Activated CD8-positive, alpha-beta T cell treated with anti-CD3 and anti-CD28 coated beads for 36 hours (primary cell): ENCODE results near the gene DNAAF1. TPM values are rescaled to one million over a fixed set of nuclear protein-coding genes. Genes with fewer than 3 reads are reported as not detected.
"Not testable (repeated sequence)": the region's sequence is repeated elsewhere in the genome, so short reads cannot be mapped to it uniquely, and the experiment has no call there.

Source experiments
- ATAC-seq: fragments of 200-7000 bp; cut with Tn5 transposase; one replicate; pipeline ENCODE4 v1.10.0; 2021; ENCODE audit warnings: mild to moderate bottlenecking, moderate library complexity
- CTCF ChIA-PET: fragments of 350-600 bp; sonication (Branson Sonifier 250); formaldehyde crosslinking; loops from one replicate; lab custom pipeline; 2021; ENCODE audit warnings: antibody characterized with exemption; lab: Charles Lee
- POLR2A ChIA-PET: fragments of 350-600 bp; sonication (Branson Sonifier 250); formaldehyde crosslinking; loops from one replicate; lab custom pipeline; 2021; ENCODE audit warnings: antibody characterized with exemption; lab: Charles Lee
- DNase-seq: peaks from one replicate; pipeline ENCODE4 v3.0.0-alpha.2; 2020
- H3K27ac Mint-ChIP-seq: one replicate; pipeline ENCODE4 v1.8.0; 2021; ENCODE audit warnings: mild to moderate bottlenecking, mixed read lengths
- H3K27me3 Mint-ChIP-seq: one replicate; pipeline ENCODE4 v1.8.0; 2021; ENCODE audit warnings: mixed read lengths
- H3K36me3 Mint-ChIP-seq: one replicate; pipeline ENCODE4 v1.8.0; 2021; ENCODE audit warnings: low read depth, mixed read lengths
- H3K4me1 Mint-ChIP-seq: one replicate; pipeline ENCODE4 v1.8.0; 2021; ENCODE audit warnings: low read depth, mixed read lengths
- H3K4me3 Mint-ChIP-seq: one replicate; pipeline ENCODE4 v1.8.0; 2021; ENCODE audit warnings: mild to moderate bottlenecking, moderate library complexity, mixed read lengths
- H3K9me3 Mint-ChIP-seq: one replicate; pipeline ENCODE4 v1.8.0; 2021; ENCODE audit warnings: mixed read lengths
- CTCF ChIP-seq: fragments of 200-600 bp; IDR thresholded peaks from one replicate; pipeline ENCODE4 v1.8.0; 2022; ENCODE audit warnings: antibody characterized with exemption, mild to moderate bottlenecking
- intact Hi-C: fragments of 100-400 bp; cut with micrococcal nuclease; formaldehyde crosslinking; loops from one replicate; pipeline ENCODE4 v1.10.0; 2022
- total RNA-seq, 2 experiments: library from RNA; stranded (reverse); gene quantifications; one replicate each; pipeline ENCODE4 v1.2.3, GENCODE V29; 2021

Gene DNAAF1
- total RNA-seq, 2 experiments from 2014 or later: not detected

DNA sequence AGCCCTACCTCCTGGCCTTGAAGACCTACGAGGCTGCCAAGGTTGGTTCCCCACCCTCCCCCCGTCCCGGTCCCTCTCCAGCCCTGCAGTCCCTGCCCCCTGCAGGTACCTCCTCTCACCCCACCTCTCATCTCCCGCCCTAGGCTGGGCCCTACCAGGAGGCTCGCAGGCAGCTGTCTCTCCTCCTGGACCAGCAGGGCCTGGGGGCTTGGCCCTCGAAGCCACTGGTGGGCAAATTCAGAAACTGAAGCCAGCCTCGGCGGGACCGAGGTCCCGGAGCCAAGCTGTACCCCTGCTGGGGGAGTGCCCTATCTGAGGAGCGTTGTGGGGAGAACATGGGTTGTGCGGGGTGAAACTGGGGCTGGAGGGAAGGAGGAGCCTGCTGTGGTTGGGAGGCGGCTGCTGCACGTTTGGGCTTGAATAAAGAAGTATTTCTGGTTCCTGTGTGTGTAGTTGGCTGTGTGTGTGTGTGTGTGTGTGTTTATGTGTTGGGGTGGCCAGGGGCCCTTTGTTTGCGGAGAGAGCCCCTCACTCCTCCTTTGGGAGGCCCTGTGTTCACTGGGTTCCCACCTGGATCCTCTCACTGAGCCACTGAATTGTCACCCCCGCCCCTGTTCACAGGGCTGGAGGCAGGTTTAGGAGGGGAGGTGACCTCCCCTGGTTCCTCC lies 51.8 kb downstream of the DNAAF1 start:
- POLR2A ChIA-PET: no interaction called here
- CTCF ChIA-PET: no interaction called here
- H3K36me3 Mint-ChIP-seq: no peaks in the 10 kb centered on the region

DNA sequence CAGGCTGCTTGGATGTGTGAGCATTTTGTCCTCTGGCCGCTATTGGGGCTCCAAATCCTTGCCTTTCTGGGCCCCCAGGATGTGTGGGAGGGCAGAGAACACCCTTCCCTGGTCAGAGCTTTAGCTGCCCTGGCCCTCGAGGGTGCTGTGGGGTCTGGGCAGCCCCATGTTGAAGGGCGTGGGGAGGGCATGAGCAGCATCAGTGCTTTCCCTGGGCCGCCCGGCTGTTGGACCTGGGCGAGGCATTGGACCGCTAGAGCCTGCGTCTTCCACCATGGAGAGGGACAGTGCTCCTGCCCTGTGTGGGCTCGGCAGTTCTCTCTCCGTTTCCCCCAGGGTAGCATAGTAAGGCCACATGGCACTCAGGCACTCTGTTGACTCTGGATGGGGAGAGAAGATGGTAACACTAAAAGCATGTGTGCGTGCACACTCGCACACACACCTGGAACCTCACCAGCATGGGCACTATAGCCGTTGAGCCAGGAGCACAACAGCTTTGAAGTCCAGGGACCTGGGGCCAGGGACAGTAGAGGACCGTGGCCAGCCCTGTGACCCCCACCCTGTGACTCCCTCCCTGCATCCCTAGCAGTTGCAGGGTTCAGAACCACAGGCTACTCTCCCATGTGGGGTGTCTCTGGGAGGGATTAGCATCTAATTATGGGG lies 52.5 kb downstream of the DNAAF1 start:
- TF ChIP-seq CTCF: no peak

More for the DNA sequence above, 51.8 kb downstream of the DNAAF1 start:
- ATAC-seq: no peak
- Mint-ChIP-seq H3K9me3 (no peaks in the 10 kb centered on the region), H3K4me3 (no peak overlapping the region), H3K27me3 (no peaks in the 10 kb centered on the region), H3K4me1 (peaks cover 16% of the 10 kb centered on the region), H3K27ac (no peak overlapping the region)
- no peak for DNase-seq
- intact Hi-C loops: no loop called here
- no peak for TF ChIP-seq CTCF

DNA sequence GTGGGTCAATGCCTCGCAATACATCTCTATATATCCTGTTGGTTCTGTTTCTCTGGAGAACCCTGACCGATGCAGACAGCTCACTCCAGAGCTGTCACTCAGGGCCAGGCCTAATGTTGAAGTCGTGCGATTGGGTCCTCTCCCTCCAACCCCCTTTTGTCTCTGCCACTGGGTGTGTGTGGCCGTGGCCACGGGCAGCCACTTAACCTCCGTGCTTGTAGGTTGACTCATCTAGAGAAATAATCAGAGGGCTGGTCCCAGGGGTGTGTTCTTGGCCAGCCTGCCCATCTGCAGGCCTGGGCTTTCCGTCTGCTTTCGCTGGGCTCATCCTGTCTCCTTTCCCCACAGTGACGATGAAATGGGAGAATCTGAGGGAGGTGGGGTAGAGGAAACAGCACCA lies 53.3 kb downstream of the DNAAF1 start:
- ChIA-PET CTCF (no interaction called here), POLR2A (no interaction called here)
- no peak overlapping the region for H3K27ac Mint-ChIP-seq
- H3K36me3 Mint-ChIP-seq: no peaks in the 10 kb centered on the region
- ATAC-seq (no peak), DNase-seq (no peak)
- H3K27me3 Mint-ChIP-seq: no peaks in the 10 kb centered on the region
- intact Hi-C loops: no loop called here
- no peak overlapping the region for H3K4me3 Mint-ChIP-seq
- no peak for TF ChIP-seq CTCF
- peaks cover 12% of the 10 kb centered on the region for H3K4me1 Mint-ChIP-seq
- H3K9me3 Mint-ChIP-seq: no peaks in the 10 kb centered on the region

More for the DNA sequence above, 52.5 kb downstream of the DNAAF1 start:
- H3K4me3 Mint-ChIP-seq: no peak overlapping the region
- no peaks in the 10 kb centered on the region for H3K36me3 Mint-ChIP-seq
- no peaks in the 10 kb centered on the region for H3K9me3 Mint-ChIP-seq
- intact Hi-C loops: no loop called here
- ATAC-seq (no peak), DNase-seq (no peak)
- ChIA-PET CTCF (no interaction called here), POLR2A (no interaction called here)
- H3K4me1 Mint-ChIP-seq: peaks cover 16% of the 10 kb centered on the region
- H3K27me3 Mint-ChIP-seq: no peaks in the 10 kb centered on the region
- no peak overlapping the region for H3K27ac Mint-ChIP-seq

DNA sequence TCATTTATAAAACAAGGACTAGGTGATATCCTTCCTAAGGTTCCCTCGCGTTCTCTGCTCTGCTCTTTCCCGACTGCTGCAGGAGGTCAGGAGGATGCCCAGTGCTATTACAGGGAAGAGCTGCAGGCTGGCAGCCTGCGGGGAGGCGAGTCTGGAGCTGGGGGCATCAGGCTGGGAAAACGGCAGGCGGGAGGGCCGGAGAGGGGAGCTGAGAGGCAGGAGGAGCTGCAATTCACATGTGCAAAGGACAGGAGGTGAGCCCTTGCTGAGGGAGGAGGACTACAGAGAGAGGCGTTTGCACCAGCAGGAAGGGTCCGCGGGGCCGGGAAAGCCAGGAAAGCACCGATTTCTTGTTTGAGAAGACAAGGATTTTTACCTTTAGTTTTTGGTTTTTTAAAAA lies 54.0 kb downstream of the DNAAF1 start:
- no peak for DNase-seq
- Mint-ChIP-seq H3K9me3 (no peaks in the 10 kb centered on the region), H3K4me1 (peaks cover 5% of the 10 kb centered on the region), H3K27me3 (no peaks in the 10 kb centered on the region), H3K36me3 (no peaks in the 10 kb centered on the region), H3K27ac (no peak overlapping the region), H3K4me3 (no peak overlapping the region)
- ChIA-PET POLR2A (no interaction called here), CTCF (no interaction called here)
- no peak for ATAC-seq
- TF ChIP-seq CTCF: no peak
- intact Hi-C loops: no loop called here

- Mint-ChIP-seq H3K27me3 (no peaks in the 10 kb centered on the region), H3K4me3 (no peak overlapping the region), H3K4me1 (no peaks in the 10 kb centered on the region), H3K36me3 (no peaks in the 10 kb centered on the region), H3K9me3 (no peaks in the 10 kb centered on the region), H3K27ac (no peak overlapping the region)
- intact Hi-C loops: no loop called here
- POLR2A ChIA-PET: no interaction called here
- no peak for ATAC-seq
- no peak for TF ChIP-seq CTCF
- CTCF ChIA-PET: no interaction called here
- no peak for DNase-seq
These were observed 54.8 kb downstream of the DNAAF1 start for GRCh38 chr16:84199861-84200260.

- H3K4me1 Mint-ChIP-seq, H3K36me3 Mint-ChIP-seq, POLR2A ChIA-PET, DNase-seq, intact Hi-C loops, ATAC-seq, H3K9me3 Mint-ChIP-seq, H3K27me3 Mint-ChIP-seq, H3K27ac Mint-ChIP-seq, H3K4me3 Mint-ChIP-seq: not testable (repeated sequence)
- CTCF ChIA-PET: interaction anchor here (1.4 to 1.6 kb wide), 3 partner anchors 29 to 278 kb away, joined by 3 to 4 read pairs (median 4); no protein-coding TSS in a partner anchor
These were observed 59.4 kb downstream of the DNAAF1 start for GRCh38 chr16:84204551-84204950.

GRCh38 chr16:84205123-84205522 lies 60.0 kb downstream of the DNAAF1 start:
- H3K27ac Mint-ChIP-seq, H3K4me3 Mint-ChIP-seq, H3K9me3 Mint-ChIP-seq, H3K27me3 Mint-ChIP-seq, POLR2A ChIA-PET, H3K4me1 Mint-ChIP-seq, ATAC-seq, H3K36me3 Mint-ChIP-seq, intact Hi-C loops, DNase-seq: not testable (repeated sequence)
- CTCF ChIA-PET: interaction anchor here (1.4 kb wide), 1 partner anchor 30 kb away, joined by 4 read pairs; no protein-coding TSS in a partner anchor
